ENCODE results near the gene PHACTR3.

DNA sequence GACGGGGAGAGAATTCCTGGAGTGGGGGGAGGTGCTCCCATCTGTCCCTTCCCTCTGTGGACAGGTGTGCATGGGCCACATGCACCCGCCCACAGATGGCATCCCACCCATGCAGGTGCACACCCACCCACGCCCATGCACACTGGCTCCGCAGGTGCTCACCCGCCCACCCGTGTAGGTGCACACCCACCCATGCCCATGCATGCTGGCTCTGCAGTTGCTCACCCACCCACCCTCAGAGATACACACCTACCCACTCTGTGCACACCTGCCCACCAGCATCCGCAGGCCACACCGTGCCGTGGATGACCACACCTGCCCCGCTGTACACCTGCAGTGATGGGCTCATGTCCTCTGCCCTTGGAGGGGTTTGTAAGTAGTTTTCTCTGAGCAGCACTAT, 132.0 kb downstream of the PHACTR3 start:
- TF ChIP-seq, protein P1, sequence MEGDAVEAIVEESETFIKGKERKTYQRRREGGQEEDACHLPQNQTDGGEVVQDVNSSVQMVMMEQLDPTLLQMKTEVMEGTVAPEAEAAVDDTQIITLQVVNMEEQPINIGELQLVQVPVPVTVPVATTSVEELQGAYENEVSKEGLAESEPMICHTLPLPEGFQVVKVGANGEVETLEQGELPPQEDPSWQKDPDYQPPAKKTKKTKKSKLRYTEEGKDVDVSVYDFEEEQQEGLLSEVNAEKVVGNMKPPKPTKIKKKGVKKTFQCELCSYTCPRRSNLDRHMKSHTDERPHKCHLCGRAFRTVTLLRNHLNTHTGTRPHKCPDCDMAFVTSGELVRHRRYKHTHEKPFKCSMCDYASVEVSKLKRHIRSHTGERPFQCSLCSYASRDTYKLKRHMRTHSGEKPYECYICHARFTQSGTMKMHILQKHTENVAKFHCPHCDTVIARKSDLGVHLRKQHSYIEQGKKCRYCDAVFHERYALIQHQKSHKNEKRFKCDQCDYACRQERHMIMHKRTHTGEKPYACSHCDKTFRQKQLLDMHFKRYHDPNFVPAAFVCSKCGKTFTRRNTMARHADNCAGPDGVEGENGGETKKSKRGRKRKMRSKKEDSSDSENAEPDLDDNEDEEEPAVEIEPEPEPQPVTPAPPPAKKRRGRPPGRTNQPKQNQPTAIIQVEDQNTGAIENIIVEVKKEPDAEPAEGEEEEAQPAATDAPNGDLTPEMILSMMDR (IDR thresholded peaks at IDR 0.05): no peak
- TF ChIP-seq RAD21 (conservative IDR thresholded peaks at IDR 0.05 in 1 of 2, IDR thresholded peaks at IDR 0.05 in 1 of 2): no peak
- TF ChIP-seq USF2 (IDR thresholded peaks at IDR 0.05): no peak
- no peak for TF ChIP-seq RARB (CRISPR knock-in tag; IDR thresholded peaks at IDR 0.05)
- TF ChIP-seq POLR2A (IDR thresholded peaks at IDR 0.05; ENCODE audit: low read length): no peak
- TF ChIP-seq ESRRA (IDR thresholded peaks at IDR 0.05; ENCODE audit: borderline replicate concordance, low read length): no peak
- no peak for TF ChIP-seq E2F6 (IDR thresholded peaks at IDR 0.05; ENCODE audit: borderline replicate concordance, low read depth)
- TF ChIP-seq MAFK (IDR thresholded peaks at IDR 0.05; ENCODE audit: partially characterized antibody): no peak
- TF ChIP-seq JUNB (IDR thresholded peaks at IDR 0.05): no peak

All from A549 (cell line).